ENCODE results near the gene NAALAD2.
"Not testable (repeated sequence)": the region's sequence is repeated elsewhere in the genome, so short reads cannot be mapped to it uniquely, and the experiment has no call there.

Gene NAALAD2

DNA sequence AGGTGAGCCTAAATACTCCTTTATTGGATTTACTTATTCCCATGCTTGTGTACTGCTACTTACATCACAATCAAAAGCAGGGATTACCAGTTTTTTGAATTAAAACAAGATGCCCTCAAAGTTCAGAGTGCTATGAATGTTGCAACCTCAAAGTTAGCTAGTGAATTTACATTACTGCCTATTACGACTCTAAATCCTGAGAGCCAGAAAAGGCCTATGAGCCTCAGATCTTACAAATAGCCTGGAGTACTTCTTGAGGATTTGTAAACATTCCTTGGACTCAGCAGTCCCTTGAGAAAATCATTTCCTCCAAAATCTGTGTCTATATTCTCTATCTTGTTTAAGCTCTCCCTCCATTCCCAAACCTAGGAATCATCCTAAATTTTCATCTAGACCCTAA, 62.9 kb downstream of the NAALAD2 start:
- DNase-seq, result no peak

DNA sequence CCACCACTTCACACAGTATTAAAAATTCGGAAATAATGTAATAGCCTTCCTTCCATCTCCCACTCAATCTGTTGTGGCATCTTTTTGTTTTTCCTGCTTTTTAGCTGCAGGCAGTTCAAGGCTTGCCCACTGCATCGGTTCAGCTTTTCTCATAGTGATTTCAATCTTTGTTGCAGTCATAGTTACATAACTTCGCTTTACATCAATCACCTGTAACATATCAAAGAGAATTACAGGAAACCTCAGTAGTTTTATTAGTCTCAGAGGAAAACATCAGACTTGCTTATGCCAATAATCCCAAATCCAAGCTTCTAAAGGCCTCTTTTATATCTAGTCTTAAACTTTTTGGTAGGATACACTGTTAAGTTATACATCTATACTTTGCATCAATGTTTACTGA, 67.9 kb downstream of the NAALAD2 start:
- DNase-seq, result no peak

DNA sequence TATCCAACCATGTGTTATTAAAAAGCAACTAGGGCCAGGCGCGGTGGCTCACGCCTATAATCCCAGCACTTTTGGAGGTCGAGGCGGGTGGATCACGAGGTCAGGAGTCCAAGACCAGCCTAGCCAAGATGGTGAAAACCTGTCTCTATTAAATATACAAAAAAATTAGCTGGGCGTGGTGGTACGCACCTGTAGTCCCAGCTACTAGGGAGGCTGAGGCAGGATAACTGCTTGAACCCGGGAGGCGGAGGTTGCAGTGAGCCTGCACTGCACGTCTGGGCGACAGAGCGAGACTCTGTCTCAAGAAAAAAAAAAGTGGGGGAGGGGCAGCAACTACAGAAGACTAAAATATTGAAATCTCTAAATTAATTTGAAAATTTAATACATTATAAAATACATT, 69.9 kb downstream of the NAALAD2 start:
- no peak for DNase-seq

DNA sequence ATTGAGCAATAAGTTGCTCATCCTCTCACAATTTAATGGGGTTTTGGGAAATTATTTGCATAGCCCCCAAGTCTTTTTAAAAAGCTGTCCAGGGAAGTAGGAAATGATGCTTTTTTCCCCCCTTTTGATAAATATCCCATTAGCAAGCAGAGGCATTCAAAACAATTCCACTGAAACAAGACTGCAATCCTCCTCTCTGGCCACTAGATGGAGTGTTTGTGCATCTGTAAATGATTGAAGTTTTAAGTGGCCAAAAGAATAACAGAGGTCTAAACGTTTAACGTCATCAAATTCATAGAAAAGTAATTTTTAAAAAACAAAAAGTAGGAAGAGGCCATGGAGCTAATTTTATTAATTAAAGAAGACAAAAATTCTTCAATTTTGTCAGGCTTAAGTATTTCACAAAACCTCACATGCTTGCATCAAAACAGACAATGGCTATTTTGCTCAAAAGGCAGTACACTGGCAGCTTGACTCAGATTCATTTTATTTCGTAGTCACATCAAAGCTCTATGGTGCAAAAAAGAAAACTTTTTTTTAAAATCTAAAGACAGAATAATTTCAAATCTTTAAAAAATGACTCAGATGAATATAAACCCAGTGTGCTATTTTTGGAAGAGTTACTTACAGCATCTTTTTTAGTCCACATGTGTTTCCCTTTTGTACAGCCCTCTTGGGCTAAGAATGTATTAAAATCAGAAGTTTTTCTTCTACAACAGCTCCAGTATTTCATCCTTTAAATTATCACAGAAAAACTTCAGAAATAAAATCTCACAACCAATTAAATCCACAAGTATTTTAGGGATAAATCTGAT, 70.6 kb downstream of the NAALAD2 start:
- no peak for DNase-seq

DNA sequence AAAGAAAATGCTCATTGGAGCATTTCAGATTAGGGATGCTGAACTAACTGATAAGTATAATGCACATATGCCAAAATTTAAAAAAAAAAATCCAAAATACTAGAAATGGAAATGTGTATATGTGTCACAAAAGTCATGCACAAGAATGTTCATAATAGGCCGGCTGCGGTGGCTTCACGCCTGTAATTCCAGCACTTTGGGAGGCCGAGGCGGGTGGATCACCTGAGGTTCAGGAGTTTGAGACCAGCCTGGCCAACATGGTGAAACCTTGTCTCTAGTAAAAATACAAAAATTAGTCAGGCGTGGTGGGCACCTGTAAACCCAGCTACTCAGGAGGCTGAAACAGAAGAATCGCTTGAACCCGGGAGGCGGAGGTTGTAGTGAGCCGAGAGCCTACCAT, 73.5 kb downstream of the NAALAD2 start:
- not testable (repeated sequence) for DNase-seq

DNA sequence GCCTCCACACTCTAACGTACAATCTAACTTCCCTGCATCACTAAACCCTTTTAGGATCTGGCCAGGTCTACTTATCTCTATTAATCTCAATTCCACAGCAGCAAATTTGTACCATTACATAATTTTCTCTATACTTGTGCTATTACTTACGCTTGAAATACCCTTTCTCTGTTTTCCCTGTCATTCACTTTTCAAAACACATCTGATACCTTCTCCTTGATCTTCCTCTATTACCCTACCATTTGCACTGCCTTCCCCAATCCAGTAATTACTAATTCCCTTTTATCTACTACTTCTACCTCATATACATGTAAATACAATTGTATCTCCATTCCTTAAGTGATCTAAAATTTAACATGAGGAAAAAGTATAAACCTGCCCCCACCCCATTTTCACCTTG, 74.4 kb downstream of the NAALAD2 start:
- DNase-seq, result no peak

DNA sequence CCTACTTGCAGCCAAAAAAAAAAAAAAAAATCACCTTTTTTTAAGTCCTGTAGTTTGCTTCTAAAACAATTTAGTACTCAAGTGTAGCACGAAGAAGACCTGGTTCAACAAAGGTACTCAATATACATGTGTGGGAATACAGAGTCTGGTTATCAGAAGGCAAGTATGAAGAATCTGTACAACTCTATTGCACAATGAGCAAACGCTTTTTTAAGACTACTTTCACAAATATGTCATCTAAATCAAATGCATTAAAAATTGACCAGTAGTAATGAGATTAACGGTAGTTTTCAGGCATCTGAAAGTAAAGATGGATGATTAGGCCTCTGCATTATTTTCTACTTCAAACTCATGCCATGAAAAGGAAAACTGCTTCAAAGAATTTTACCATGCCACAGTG, 78.9 kb downstream of the NAALAD2 start:
- no peak for DNase-seq

DNA sequence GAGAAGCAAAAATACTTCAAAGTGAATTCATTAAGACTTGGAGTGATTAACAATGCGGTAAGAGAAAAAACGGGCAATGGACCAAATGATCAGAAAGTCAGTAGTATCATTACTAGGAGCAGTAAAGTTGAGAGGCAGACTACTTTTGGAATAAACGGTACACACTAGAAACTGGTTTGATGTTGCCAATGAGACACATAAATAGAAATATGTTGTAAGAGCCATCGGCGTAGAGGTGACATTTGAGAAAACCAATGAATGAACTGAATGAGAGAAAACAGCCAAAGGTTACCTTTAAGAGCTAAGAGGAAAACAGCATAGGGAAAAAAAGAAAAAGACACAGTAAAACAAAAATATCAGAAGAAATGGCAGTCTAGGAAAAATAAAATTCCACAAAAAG, 82.1 kb downstream of the NAALAD2 start:
- DNase-seq, result no peak

DNA sequence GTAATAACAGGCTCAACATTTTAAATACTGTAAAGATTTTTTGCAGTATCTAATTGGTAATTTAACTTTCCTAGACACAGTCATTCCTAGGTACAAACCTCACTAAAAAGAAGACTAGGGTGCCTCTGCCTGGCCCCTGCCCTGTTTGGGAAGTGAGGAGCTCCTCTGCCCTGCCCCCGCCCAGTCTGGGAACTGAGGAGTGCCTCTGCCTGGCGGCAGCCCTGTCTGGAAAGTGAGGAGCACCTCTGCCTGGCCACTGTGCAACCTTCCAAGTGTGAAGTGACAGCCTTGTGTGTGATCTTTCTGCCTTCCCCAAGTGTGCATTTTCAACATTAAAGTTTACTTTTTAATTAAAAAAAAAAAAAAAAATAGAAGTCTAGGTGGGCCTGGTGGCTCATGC, 84.1 kb downstream of the NAALAD2 start:
- DNase-seq, result peak; percentile 57

DNA sequence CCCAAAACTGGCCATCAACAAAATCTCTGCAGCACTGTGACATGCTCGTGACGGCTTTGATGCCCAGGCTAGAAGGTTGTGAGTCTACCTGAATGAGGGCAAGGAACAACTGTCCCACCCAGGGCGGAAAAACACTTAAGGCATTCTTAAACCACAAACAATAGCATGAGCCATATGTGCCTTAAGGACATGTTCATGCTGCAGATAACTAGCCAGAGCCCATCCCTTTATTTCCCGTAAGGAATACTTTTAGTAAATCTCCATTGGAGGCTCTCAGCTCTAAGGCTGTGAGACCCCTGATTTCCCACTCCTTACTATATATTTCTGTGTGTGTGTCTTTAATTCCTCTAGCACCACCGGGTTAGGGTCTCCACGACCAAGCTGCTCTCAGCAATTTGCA, 85.0 kb downstream of the NAALAD2 start:
- DNase-seq, result no peak

DNA sequence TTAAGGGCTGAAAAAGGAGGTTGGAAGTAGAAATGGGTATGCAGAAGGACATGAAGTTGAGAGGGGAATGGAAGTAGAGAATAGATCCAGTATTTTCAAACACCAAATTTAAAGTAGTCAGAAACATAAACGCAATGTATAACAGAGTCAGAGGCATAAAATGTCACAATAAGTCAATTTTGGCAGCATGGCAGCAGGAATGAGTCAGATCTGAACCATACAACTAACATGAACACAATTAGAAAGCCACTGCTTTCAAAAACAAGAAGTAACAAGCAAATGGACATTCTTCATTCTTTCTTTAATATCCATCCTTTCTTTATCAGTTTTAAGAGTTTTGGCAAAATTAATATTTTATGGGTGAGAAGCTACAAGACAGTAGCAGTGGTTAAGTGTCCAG, 85.9 kb downstream of the NAALAD2 start:
- DNase-seq, result no peak

DNA sequence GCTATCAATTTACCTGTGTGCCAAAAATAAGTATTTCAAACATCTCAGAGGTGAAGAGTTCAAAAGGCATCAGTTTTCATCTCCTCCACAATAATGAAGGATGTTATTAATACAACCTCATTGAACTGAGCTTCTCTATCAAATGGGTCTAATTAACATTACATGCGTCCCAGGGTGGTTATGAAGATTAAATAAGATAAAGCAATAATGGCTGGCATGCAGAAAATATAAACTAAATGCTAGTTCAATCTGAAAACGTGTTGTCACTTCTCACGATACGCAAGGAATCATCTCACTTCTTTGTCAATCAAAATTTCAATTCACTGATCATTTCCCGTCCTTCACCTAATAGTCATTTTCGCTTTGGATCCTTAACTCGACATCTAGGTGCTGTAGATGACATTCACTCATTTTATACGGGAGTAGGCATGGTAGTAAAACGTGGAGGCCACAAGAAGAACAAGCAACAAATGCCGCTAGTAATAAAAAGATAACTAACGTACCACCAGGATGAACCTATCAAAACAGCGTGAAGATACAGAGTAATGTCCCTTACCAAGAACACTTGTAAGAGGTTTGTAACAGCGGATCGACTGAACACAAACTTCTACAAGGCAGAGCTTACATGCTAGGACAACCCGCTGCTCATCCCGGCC, 87.5 kb downstream of the NAALAD2 start:
- DNase-seq, result no peak

DNA sequence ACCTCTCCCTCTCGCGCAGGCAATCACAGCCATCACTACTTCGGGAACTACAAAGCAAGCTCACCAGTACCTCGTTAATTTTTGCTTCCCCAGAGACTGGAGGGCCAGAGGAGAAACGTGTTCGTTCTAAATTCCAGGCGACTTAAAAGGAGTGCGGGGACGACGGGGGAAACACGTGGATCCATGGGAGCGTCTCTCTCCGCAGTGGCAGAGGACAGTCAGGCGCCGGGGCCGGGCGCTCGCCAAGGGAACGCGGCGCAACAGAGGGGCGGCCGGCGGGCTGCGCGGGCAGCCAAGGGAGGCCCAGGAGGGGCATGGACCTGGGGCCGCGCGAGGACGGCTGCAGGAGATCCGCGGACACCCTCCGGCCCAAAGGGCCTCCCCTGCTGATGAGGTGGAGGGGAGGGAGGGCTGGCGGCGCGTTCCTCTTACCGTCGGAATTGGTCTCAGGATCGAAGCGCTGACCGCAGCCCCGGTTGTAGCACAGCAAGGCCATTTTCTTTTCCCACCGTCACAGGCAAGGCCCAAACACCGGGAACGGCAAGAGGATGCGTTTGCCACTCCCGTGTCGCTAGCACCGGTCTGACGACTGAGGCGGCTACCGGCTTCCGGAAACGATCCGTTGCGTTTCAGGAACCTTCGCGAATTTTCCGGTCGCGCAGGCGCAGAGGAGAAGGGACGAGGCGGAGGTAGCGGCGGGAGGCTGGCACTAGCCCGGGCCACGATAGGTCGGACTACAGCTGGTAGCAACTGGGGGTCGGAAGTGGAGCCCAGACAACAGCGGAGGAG, 88.2 kb downstream of the NAALAD2 start, which contains the start of gene CHORDC1:
Gene CHORDC1 (minus strand): TSS at position 591 of the 789 bp plus-strand sequence. CDS start 95 bp downstream, at position 496.
- peak; percentile 94 for DNase-seq

DNA sequence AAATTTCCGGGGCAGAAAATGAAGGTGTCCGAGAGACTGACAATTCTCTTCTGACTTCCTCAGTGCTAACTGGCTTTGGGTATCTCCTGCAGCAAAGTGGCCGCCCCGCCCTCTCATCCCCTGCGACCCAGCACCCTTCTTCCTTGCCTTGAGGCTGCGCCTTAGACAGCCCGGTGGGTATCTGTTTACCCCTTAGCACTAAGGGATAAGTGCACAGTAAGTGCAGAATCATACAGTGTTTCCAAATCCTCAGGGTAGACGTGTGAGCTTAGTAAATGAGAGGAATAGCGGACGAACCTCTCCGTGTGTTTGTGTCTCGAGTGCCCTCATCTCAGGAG, 88.8 kb downstream of the NAALAD2 start:
- DNase-seq, result no peak

DNA sequence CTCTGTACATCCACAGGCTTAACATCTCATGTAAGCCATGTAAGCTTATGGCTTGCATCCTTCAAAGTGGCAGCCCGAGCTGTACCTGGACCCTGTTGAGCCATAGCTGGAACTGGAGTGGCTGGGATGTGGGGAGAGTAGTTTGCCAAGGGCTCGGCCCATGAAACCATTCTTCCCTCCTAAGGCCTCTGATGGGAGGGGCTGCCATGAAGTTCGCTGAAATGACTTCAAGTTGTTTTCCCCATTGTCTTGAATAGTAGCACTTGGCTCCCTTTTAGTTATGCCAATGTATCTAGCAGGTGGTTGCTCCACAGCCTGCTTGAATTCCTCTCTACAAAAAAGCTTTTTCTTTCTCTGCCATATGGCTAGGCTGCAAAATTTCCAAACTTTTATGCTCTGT, 93.6 kb downstream of the NAALAD2 start:
- DNase-seq, result no peak

DNA sequence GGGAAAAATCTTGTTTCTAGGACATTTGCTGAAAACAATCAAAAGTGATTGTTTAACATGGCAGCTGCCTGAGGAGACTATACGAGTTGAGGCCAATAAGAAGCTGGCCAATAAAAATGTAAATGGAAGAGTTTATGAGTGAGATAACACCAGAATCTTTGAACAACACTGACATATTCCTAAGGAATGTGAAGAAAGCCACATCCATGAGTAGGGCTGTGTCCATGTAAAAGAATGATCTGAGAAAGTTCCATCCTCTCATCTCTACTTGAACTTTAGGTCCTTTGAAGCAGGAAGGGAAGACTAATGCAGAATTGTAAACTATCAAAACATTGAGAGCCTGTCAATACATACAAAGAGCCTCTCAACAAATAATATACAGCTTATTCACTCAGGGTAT, 95.3 kb downstream of the NAALAD2 start:
- no peak for DNase-seq

DNA sequence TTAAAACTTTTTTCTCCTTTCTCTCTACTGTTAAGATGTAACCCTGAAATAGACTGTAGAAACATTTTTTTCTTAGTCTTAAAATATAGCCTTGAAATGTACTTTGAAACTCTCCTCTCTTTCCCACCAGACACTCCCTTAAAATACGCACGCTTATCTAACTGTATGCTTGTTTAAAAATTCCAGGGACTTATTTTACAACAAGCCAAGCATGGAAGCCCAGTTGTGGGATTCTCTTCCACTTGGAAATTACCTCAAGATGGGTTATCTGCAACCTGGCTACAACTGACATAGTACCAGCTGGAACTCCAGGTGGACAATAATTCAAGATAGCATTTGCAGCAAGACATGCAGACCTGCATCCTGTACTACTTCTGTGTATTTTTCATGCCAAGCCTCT, 100.5 kb downstream of the NAALAD2 start:
- no peak for DNase-seq

DNA sequence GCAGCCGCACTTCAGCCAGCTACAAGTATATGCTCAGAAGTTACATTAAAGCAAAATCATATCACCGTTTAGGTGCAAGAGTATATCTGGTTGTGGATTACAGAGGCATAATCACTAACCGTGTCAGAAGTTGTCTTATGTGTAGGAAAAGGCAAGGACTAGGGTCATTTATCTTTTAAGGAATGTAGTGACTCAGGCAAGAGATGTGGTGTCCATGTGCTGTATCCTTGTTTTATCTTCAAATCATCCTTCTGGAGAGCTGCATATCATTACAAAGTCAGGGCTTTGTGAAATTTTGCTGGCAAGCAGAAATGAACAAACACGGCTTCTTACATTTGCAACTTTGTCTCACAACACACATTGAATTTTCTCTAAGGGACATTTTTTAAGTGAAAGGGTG, 101.1 kb downstream of the NAALAD2 start:
- no peak for DNase-seq

DNA sequence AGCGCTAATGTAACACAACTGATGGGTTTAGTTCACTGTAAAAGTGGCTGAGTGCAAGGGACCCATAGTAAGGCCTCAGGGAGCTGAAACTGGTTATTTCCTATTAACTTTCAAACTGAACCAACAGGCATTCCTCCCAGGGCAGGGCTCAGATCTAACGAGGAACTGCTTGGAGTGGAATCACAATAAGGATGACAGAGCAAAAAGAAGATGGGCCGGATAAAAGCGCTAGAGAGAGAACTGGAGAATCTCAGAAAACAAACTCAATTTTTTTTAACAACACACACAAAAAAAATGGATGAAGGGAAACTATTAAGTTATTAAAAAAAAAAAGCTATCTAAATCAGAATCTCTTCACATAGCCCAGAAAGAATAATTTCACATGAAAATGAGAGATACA, 102.5 kb downstream of the NAALAD2 start:
- no peak for DNase-seq

DNA sequence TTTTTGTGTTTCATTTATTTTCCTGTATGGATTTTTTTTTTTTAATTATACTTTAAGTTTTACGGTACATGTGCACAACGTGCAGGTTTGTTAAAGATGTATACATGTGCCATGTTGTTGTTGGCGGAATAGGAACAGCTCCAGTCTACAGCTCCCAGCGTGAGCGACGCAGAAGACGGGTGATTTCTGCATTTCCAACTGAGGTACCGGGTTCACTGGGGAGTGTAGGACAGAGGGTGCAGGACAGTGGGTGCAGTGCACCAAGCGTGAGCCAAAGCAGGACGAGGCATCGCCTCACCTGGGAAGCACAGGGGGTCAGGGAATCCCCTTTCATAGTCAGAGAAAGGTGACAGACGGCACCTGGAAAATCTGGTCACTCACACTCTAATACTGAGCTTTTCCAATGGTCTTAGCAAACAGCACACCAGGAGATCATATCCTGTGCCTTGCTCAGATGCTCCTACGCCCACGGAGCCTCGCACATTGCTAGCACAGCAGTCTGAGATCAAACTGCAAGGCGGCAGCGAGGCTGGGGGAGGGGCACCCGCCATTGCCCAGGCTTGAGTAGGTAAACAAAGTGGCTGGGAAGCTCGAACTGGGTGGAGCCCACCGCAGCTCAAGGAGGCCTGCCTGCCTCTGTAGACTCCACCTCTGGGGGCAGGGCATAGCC, 105.6 kb downstream of the NAALAD2 start:
- not testable (repeated sequence) for DNase-seq

DNA sequence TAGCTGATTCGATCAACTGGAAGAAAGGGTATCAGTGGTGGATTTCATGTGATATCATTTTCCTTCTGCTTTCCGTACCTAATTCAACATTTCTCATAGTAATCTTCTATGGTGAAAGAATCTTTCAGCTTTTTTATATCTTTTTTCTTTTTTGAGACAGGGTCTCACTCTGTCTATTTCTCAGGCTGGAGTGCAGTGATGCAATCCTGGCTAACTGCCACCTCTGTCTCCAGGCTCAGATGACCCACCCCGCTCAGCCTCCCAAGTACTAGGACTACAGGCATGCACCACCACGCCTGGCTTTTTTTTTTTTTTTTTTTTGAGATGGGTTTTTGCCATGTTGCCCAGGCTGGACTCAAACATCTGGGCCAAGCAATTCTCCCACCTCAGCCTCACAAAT, 107.0 kb downstream of the NAALAD2 start:
- DNase-seq, result no peak
